Panc1 (cell line): ENCODE results near the gene NKD1. TPM values are rescaled to one million over a fixed set of nuclear protein-coding genes. Genes with fewer than 3 reads are reported as not detected.

Experiments used
- ATAC-seq: fragments of 200-7000 bp; cut with Tn5 transposase; 2 replicates; pipeline ENCODE4 v1.9.1; 2020; ENCODE audit warnings: mild to moderate bottlenecking, moderate library complexity
- BruUV-seq: library from RNA; stranded (reverse); fragments of 400-500 nt; replicated peaks from 2 replicates; lab custom pipeline; 2021; lab: Mats Ljungman, UMichigan
- CTCF ChIA-PET: fragments of 300-600 bp; sonication (Branson Sonifier 250); formaldehyde crosslinking; loops from one replicate; lab custom pipeline; 2022; ENCODE audit warnings: antibody characterized with exemption; lab: Charles Lee
- POLR2A ChIA-PET: fragments of 300-600 bp; sonication (Branson Sonifier 250); formaldehyde crosslinking; loops from one replicate; lab custom pipeline; 2022; ENCODE audit warnings: antibody characterized with exemption; lab: Charles Lee
- DNase-seq: peaks from one replicate; pipeline ENCODE4 v3.0.0-alpha.2; 2010; ENCODE audit warnings: low read depth, low spot score
- H3K27ac ChIP-seq: 2 replicates; pipeline ENCODE4 v1.5.1; 2011; ENCODE audit warnings: mild to moderate bottlenecking, low read length, inconsistent platforms
- H3K27me3 ChIP-seq: fragments of 200-500 bp; sonication (Bioruptor generic); 2 replicates; pipeline ENCODE4 v1.6.0; 2014; ENCODE audit warnings: low read length, inconsistent platforms; ENCODE audit not compliant: control insufficient read depth, insufficient read depth
- H3K36me3 ChIP-seq: fragments of 200-500 bp; sonication (Bioruptor generic); 2 replicates; pipeline ENCODE4 v1.5.1; 2014; ENCODE audit warnings: inconsistent platforms, mild to moderate bottlenecking, low read length, moderate library complexity; ENCODE audit not compliant: control insufficient read depth, insufficient read depth
- H3K4me1 ChIP-seq: 2 replicates; pipeline ENCODE4 v1.5.1; 2011; ENCODE audit warnings: inconsistent platforms, mild to moderate bottlenecking, low read length, moderate library complexity; ENCODE audit not compliant: control insufficient read depth, insufficient read depth
- H3K4me3 ChIP-seq, 2 experiments: 2 replicates each; pipeline ENCODE4 v1.5.1; 2011 to 2012; ENCODE audit warnings: low read depth in 2 of 2, low read length in 2 of 2, mild to moderate bottlenecking in 2 of 2, inconsistent platforms in 1 of 2, moderate library complexity in 1 of 2
- H3K9me3 ChIP-seq: fragments of 200-500 bp; sonication (Bioruptor generic); 2 replicates; pipeline ENCODE4 v1.5.1; 2014; ENCODE audit warnings: low read depth, mild to moderate bottlenecking, inconsistent platforms, low read length, moderate library complexity; ENCODE audit not compliant: control insufficient read depth, insufficient read depth
- CTCF ChIP-seq: fragments of 450-650 bp; IDR thresholded peaks from 2 replicates; pipeline ENCODE4 v1.5.1; 2017; ENCODE audit warnings: mild to moderate bottlenecking
- POLR2AphosphoS5 ChIP-seq: IDR thresholded peaks from 2 replicates; pipeline ENCODE4 v1.6.1; 2012; ENCODE audit warnings: mild to moderate bottlenecking, low read depth, low read length, moderate library complexity
- REST ChIP-seq, 2 experiments: IDR thresholded peaks; 2 replicates each; pipeline ENCODE4 v1.6.1; 2011 to 2012; ENCODE audit warnings: low read depth in 2 of 2, control low read depth in 1 of 2, low read length in 1 of 2, mild to moderate bottlenecking in 1 of 2, moderate library complexity in 1 of 2; ENCODE audit not compliant: insufficient read depth in 1 of 2
- SIN3A ChIP-seq: IDR thresholded peaks from 2 replicates; pipeline ENCODE4 v1.6.1; 2012; ENCODE audit warnings: low read depth, mild to moderate bottlenecking, low read length, moderate library complexity, borderline replicate concordance; ENCODE audit not compliant: insufficient read depth
- TCF7L2 ChIP-seq: IDR thresholded peaks from 2 replicates; pipeline ENCODE4 v1.6.1; 2011; ENCODE audit warnings: mild to moderate bottlenecking, low read depth, low read length, inconsistent platforms
- in situ Hi-C: cut with HindIII; loops from 2 replicates; pipeline ENCODE4 v1.10.0; 2016; ENCODE audit warnings: low sequenced_read_pairs, low pct_unique_long_range_greater_than_20kb
- intact Hi-C: fragments of 100-400 bp; cut with micrococcal nuclease; formaldehyde crosslinking; loops from one replicate; pipeline ENCODE4 v1.10.0; 2022; ENCODE audit not compliant: unreplicated experiment
- total RNA-seq: library from RNA; stranded (reverse); gene quantifications from one replicate; pipeline ENCODE4 v1.2.1, GENCODE V29; 2021; ENCODE audit not compliant: unreplicated experiment

NKD1 gene
- total RNA-seq, 1 experiment from 2014 or later, result 0.18 TPM

- in situ Hi-C loops, result no loop called here
- TF ChIP-seq REST (IDR thresholded peaks at IDR 0.05; ENCODE audit: insufficient read depth in 1 of 2, low read depth in 2 of 2, low read length in 1 of 2), result no peak
- TF ChIP-seq SIN3A, result no peak
- no peak for TF ChIP-seq CTCF
- no peak for TF ChIP-seq POLR2AphosphoS5
- no peak for TF ChIP-seq TCF7L2
- ChIA-PET POLR2A (no interaction called here), CTCF (no interaction called here)
- DNase-seq (no peak), ATAC-seq (no peak)
- no peak overlapping the region for H3K27ac ChIP-seq
- no TSS peak for BruUV-seq
- intact Hi-C loops, result no loop called here
- H3K4me1 ChIP-seq, result no peaks in the 10 kb centered on the region
- no peaks in the 10 kb centered on the region for H3K9me3 ChIP-seq
- no peaks in the 10 kb centered on the region; the same call in 1 of the 2 replicates for H3K27me3 ChIP-seq
- no peak overlapping the region for H3K4me3 ChIP-seq
- no peaks in the 10 kb centered on the region for H3K36me3 ChIP-seq
Observed at GRCh38 chr16:50526796-50527195, 21.4 kb upstream of the NKD1 start.

GRCh38 chr16:50528820-50529219, 19.4 kb upstream of the NKD1 start:
- H3K27me3 ChIP-seq, result no peaks in the 10 kb centered on the region; the same call in 1 of the 2 replicates
- ChIA-PET POLR2A (no interaction called here), CTCF (no interaction called here)
- BruUV-seq, result no TSS peak
- TF ChIP-seq SIN3A (no peak), CTCF (no peak), TCF7L2 (no peak), POLR2AphosphoS5 (no peak), REST (IDR thresholded peaks at IDR 0.05; ENCODE audit: insufficient read depth in 1 of 2, low read depth in 2 of 2, low read length in 1 of 2) (no peak)
- no peak overlapping the region for H3K27ac ChIP-seq
- DNase-seq (no peak), ATAC-seq (no peak)
- H3K4me3 ChIP-seq, result no peak overlapping the region
- H3K4me1 ChIP-seq, result no peaks in the 10 kb centered on the region
- in situ Hi-C loops, result no loop called here
- H3K9me3 ChIP-seq, result no peaks in the 10 kb centered on the region
- intact Hi-C loops, result no loop called here
- no peaks in the 10 kb centered on the region for H3K36me3 ChIP-seq
